GM19043 (cell line): ENCODE data around the gene TVP23A.
"Not testable (repeated sequence)": the region's sequence is repeated elsewhere in the genome, so short reads cannot be mapped to it uniquely, and the experiment has no call there.

ENCODE experiments used
- ATAC-seq: cut with Tn5 transposase; IDR thresholded peaks from one replicate; pipeline ENCODE4 v1.9.1; 2021; ENCODE audit warnings: low read depth; ENCODE audit not compliant: unreplicated experiment

TVP23A gene

GRCh38 chr16:10753670-10754069, 64.9 kb downstream of the TVP23A start:
- ATAC-seq: no peak

- peak; percentile 66 for ATAC-seq
Measured at GRCh38 chr16:10752843-10753523, 65.6 kb downstream of the TVP23A start.

GRCh38 chr16:10751291-10751697, 67.3 kb downstream of the TVP23A start:
- ATAC-seq: no peak

DNA sequence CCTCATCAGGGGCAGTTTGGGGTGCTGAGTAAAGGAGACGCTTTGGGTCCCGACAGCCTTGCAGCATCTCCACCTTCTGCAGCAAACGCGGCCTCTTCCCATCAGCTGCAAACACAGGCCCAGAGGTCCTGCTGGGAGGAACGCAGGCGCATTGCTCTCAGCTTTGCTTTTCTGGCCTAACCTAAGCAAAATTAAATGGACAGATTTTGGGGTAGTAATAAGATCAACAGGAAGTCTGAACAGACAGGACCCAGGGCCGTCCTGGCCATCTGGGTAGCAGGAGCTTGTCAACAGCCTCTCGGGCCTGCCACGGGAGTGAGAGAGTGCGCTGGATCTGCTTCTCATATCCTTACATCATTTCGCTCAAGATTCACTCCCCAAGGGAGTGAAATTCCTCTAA, 67.8 kb downstream of the TVP23A start:
- ATAC-seq: no peak

DNA sequence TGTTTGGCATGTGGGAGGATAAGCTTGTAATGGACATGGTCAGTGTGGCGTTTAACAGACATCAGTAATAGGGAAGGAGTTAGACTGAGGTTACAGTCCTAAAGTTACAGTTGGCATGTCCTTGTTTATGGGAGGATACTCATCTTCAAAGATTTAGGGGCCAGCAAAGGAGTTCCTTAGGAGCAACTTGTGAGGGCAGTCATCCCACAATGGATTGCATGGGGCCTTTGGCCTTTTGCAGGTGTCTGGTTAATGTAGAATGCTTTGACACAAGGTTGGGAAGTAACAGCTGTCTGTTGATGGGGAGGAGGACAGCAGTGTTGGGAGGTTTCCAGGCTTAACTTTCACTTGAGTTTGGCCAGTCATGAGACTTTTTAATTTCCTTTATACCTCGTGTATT, 72.8 kb downstream of the TVP23A start:
- no peak for ATAC-seq

DNA sequence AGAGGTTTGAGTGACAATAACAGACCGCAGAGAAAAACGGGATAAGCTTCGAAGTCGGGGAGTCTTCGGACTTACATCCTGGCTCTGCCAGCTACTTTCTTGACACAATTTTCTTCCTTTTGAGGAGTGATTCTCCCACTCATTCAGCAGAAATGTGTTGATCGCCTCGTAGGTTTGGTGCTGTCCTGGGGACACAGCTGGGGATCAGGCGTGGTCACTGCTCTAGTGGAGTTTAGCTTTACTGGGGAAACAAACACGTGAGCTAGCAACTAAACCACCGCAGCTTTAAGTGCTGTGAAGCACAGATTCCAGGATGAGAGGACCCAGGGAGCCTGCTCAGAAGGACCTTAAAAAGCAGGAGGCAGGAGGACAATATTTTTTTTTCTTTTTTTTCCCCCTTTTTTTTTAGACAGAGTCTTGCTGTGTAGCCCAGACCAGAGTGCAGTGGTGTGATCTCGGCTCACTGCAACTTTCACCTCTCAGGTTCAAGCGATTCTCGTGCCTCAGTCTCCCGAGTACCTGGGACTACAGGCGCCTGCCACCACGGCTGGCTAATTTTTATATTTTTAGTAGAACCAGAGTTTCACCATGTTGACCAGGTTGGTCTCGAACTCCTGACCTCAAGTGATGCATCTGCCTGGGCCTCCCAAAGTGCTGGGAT, 74.1 kb downstream of the TVP23A start:
- no peak for ATAC-seq

- peak; percentile 87 for ATAC-seq
Measured at GRCh38 chr16:10743610-10744369, 74.8 kb downstream of the TVP23A start, which contains the start of gene NUBP1. Gene NUBP1, plus strand, starts transcription at chr16:10743842. Its CDS starts 22 bp downstream, at chr16:10743864.

- no peak for ATAC-seq
Measured at GRCh38 chr16:10743227-10743609, 75.4 kb downstream of the TVP23A start.

GRCh38 chr16:10741844-10742243, 76.8 kb downstream of the TVP23A start:
- ATAC-seq: no peak

- ATAC-seq: not testable (repeated sequence)
Measured at GRCh38 chr16:10741249-10741648, 77.3 kb downstream of the TVP23A start.

GRCh38 chr16:10740845-10741208, 77.8 kb downstream of the TVP23A start:
- no peak for ATAC-seq

GRCh38 chr16:10740000-10740844, 78.4 kb downstream of the TVP23A start:
- ATAC-seq: no peak

DNA sequence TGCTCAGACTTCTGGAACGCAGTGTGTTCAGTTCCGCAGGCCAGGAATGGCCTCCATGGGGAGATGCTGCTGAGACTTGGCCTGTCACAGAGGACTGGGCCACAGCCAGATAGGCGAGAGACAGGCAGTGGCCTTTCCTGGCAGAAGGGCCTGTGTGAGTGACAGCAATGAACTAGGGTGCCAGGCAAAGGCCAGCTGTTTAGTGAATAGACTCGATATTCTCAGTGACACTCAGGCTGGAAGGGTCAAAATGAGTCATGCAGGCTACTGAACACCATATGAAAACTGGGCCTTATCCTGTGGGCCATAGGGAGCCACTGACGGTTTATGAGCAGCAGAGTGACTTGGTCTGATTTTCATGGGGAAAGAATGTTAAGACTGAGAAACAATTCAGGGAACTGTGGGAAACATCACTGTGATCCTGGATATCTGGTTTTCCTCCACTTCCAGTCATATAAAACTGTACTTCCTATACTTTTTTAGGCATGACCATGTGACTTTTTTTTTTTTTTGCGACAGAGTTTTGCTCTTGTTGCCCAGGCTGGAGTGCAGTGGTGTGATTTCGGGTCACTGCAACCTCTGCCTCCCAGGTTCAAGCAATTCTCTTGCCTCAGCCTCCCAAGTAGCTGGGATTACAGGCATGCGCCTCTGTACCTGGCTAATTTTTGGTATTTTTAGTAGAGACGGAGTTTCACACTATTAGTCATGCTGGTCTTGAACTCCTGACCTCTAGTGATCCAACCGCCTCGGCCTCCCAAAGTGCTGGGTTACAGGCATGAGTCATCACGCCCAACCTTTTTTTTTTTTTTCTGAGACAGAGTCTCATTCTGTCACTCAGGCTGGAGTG, 80.1 kb downstream of the TVP23A start:
- peak; percentile 46 for ATAC-seq

DNA sequence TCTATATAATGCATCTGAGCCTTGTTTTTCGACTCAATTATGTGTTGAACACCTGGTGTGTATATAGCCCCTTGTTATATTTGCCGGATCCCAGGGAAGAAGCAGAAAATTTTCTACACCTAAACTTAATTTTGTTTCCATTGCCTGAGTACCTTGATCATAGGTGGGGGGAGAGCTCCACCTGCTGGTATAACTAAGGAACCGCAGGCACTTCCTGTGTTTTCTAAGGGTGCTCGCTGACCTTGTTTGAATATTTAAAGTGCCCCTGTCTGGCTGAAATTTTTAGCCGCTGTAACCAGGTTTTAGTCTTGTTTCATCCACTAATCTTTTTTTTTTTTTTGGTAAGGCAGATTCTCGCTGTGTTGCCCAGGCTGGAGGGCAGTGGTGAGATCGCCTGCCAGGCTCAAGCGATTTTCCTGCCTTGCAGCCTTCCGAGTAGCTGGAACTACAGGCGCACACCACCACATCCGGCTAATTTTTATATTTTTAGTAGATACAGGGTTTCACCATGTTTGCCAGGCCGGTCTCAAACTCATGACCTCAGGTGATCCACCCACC, 81.4 kb downstream of the TVP23A start:
- ATAC-seq: no peak

DNA sequence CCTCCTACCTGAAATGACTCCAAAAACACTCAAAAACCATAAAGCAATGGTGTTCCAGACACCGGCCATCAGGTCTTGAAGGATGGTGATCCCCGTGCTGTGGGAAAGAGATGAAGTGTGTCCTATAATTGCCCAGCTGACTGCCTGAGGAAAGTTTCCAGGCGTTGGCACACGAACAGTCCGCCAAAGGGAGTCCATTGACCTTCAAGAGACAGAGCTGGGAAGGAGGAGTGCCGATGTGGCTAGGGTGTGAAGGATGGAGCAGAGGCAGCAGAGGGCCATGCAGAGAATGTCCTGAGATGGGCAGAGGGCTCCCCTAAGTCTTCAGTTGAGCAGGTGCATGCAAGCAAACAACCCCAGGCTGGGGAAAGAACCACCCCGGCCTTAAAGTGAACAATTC, 86.8 kb downstream of the TVP23A start:
- ATAC-seq: no peak

DNA sequence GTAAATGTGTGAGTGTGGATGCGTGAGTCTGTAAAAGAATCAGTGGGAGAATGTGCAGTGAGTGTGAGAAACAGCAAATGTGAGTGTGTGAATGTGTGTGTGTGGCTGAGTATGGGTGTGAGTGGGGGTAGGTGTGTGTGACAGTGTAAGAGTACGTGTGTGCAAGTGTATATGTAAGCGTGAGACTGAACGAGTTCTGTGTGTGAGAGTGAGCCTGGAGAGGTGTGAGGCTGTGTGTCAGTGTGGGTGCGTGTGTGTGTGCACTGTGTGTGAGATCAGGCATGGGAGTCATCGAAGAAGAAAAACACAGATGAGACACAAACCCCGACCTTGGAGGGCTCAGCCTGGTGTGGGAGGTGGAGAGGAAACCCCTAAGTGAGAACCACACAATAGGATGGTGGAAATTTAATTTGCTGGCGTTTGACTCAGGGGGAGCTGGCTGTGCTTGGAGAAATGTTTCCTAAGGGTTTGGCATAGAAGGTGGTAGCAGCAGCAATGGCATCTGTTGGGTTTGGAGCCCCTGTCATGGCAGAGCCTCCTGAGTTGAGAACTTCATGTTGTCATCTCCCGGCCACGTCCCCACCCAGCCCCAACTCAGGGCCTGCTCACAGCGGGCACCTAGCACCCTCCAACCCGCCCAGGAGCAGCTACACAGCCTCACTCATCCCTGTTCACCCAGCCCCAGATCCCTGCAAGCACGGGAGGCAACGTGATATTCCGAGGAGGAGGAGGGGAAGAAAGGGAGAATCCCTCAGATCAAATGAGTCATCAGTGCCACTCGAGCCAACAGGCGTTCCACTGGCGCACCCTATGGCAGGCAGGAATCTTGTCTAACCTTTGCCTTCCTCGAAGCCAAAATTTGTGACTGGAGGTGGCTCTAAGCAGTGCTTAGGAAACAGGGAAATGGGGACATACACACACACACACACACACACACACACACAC, 89.2 kb downstream of the TVP23A start:
- no peak for ATAC-seq

GRCh38 chr16:10728003-10728887, 90.3 kb downstream of the TVP23A start:
- ATAC-seq: no peak
